Mucosa of rectum (tissue), 2 donors: Measurements from ENCODE around the gene HNRNPH3.
A peak's percentile ranks its signal among the peaks of the same experiment; 100 is the strongest.
"Not testable (repeated sequence)": the region's sequence is repeated elsewhere in the genome, so short reads cannot be mapped to it uniquely, and the experiment has no call there.

Experiments used
- H3K27ac ChIP-seq, 2 donors: one replicate each; pipeline ENCODE4 v1.7.0; 2013; ENCODE audit warnings: inconsistent platforms in 2 of 2, low read depth in 2 of 2, low read length in 2 of 2
- H3K27me3 ChIP-seq, 2 donors: one replicate each; pipeline ENCODE4 v1.7.0; 2013; ENCODE audit warnings: low read length in 2 of 2; ENCODE audit not compliant: control insufficient read depth in 2 of 2, insufficient read depth in 2 of 2
- H3K36me3 ChIP-seq, 2 donors: one replicate each; pipeline ENCODE4 v1.7.0; 2013; ENCODE audit warnings: low read length in 2 of 2; ENCODE audit not compliant: control insufficient read depth in 2 of 2, insufficient read depth in 2 of 2
- H3K4me1 ChIP-seq, 2 donors: one replicate each; pipeline ENCODE4 v1.7.0; 2013; ENCODE audit warnings: low read length in 2 of 2, mild to moderate bottlenecking in 1 of 2; ENCODE audit not compliant: control insufficient read depth in 2 of 2, insufficient read depth in 2 of 2
- H3K4me3 ChIP-seq, 2 donors: one replicate each; pipeline ENCODE4 v1.7.0; 2013; ENCODE audit warnings: low read length in 2 of 2
- H3K9ac ChIP-seq, 2 donors: one replicate each; pipeline ENCODE4 v1.7.0; 2013; ENCODE audit warnings: low read length in 2 of 2, low read depth in 1 of 2, mild to moderate bottlenecking in 1 of 2
- H3K9me3 ChIP-seq, 2 donors: one replicate each; pipeline ENCODE4 v1.7.0; 2013; ENCODE audit warnings: low read length in 2 of 2; ENCODE audit not compliant: control insufficient read depth in 2 of 2
- donor health status: healthy.
- donor health status: Normal muscosa, but diverticular disease.

HNRNPH3 gene

GRCh38 chr10:68303849-68304412, 27.9 kb upstream of the HNRNPH3 start:
- Histone ChIP-seq H3K27me3 (no peaks in the 10 kb centered on the region), H3K9me3 (no peaks in the 10 kb centered on the region), H3K9ac (peak overlapping the region in 1 of 2 donors; percentile 26), H3K4me1 (peaks cover 8 to 24% of the 10 kb centered on the region in 2 donors), H3K4me3 (peak overlapping the region in 1 of 2 donors; percentile 31), H3K27ac (no peak overlapping the region), H3K36me3 (no peaks in the 10 kb centered on the region)

DNA sequence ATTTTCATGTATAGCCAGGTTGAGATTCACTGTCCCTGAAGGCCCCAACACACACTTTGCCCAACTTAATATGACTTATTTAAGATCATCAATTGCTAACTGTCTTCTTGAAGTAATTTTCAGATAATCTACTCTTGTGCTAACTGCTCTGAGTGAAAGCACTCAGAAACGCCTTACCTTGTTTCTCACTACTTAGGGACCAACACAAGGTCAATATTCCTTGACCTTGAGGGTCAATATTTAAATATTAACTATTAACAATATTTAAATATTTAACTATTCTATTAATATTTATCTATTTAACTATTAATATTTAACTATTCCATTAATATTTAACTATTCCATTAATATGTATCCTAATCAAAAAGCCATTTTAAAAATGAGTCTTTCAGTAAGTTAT, 26.0 kb upstream of the HNRNPH3 start:
- Histone ChIP-seq H3K27me3 (no peaks in the 10 kb centered on the region), H3K4me1 (peaks cover 8 to 24% of the 10 kb centered on the region in 2 donors), H3K27ac (no peak overlapping the region), H3K9ac (no peak overlapping the region), H3K9me3 (no peaks in the 10 kb centered on the region), H3K36me3 (no peaks in the 10 kb centered on the region), H3K4me3 (peak overlapping the region; percentile 72)

GRCh38 chr10:68310531-68310930, 21.3 kb upstream of the HNRNPH3 start:
- no peaks in the 10 kb centered on the region for H3K9me3 ChIP-seq
- H3K27me3 ChIP-seq: no peaks in the 10 kb centered on the region
- no peak overlapping the region for H3K9ac ChIP-seq
- peaks cover 0 to 5% of the 10 kb centered on the region in 2 donors for H3K4me1 ChIP-seq
- H3K4me3 ChIP-seq: no peak overlapping the region
- no peaks in the 10 kb centered on the region for H3K36me3 ChIP-seq
- H3K27ac ChIP-seq: no peak overlapping the region

DNA sequence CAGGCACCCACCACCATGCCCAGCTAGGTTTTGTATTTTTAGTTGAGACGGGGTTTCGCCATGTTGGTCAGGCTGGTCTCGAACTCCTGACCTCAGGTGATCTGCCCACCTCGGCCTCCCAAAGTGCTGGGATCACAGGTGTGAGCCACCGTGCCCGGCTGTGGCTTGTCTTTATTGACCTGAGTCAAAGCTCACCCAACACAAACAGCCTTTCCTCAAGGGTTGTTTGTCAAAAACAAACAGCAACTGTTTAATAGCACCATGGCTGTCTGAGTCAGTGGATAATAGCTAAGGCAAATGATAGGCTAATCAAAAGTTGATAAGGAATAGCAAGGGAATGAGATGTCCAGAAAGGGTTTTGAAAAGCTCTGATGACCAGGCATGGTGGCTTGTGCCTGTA, 16.9 kb upstream of the HNRNPH3 start:
- peak overlapping the region; percentile 32 to 62 for H3K27ac ChIP-seq
- not testable (repeated sequence) for H3K9ac ChIP-seq, H3K27me3 ChIP-seq, H3K36me3 ChIP-seq, H3K9me3 ChIP-seq, H3K4me3 ChIP-seq
- H3K4me1 ChIP-seq: peaks cover 2 to 18% of the 10 kb centered on the region in 2 donors

DNA sequence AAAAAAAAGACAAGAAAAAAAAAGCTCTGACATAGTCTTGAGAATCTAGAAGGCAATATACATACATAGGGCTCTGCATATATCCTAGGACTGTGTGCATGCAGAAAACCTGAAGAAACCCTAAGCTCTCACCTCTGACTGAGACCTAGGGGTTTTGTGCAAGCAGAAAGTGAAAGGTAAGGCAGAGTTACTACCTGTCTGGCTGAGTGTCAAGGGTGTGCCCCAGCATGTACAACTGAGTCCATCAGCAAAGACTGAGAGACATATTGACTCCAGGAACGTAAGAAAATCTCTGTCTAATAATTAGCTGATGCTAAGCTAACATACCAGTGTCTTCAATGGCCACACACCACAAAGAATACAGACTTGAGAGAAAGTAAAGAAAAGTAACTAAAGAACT, 16.3 kb upstream of the HNRNPH3 start:
- Histone ChIP-seq H3K9ac (no peak overlapping the region), H3K36me3 (no peaks in the 10 kb centered on the region), H3K27me3 (no peaks in the 10 kb centered on the region), H3K27ac (peak overlapping the region; percentile 32 to 62), H3K9me3 (no peaks in the 10 kb centered on the region), H3K4me1 (peaks cover 2 to 21% of the 10 kb centered on the region in 2 donors), H3K4me3 (no peak overlapping the region)

DNA sequence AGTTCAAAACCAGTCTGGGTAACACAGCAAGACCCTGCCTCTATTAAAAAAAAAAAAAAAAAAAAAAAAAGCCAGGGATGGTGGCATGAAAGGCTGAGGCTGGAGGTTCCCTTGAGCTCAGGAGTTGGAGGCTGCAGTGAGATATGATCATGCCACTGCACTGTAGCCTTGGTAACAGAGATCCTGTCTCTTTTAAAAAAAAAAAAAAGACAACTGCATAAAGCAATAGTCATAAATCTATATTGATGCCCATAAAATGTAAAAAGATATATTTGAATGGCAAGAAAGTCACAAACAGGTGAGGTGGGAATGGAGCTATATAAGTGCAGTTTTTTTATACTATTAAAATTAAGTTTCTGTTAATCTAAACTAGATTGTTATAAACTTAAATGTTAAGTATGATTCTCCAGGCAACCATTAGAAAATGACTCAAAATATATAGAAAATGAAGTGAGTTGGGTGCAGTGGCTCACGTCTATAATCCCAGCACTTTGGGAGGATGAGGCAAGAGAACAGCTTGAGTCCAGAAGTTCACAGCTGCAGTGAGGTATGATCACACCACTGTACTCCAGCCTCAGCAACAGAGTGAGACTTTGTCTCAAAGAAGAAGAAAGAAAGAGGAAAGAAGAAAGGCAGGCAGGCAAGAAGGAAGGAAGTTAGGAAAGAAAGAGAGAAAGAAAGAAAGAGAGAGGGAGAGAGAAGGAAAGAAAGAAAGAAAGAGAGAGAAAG, 13.4 kb upstream of the HNRNPH3 start:
- H3K27me3 ChIP-seq: no peaks in the 10 kb centered on the region
- H3K9me3 ChIP-seq: no peaks in the 10 kb centered on the region
- no peaks in the 10 kb centered on the region for H3K36me3 ChIP-seq
- peak overlapping the region; percentile 34 to 39 for H3K4me3 ChIP-seq
- no peak overlapping the region for H3K9ac ChIP-seq
- H3K27ac ChIP-seq: peak overlapping the region; percentile 49 to 80
- peaks cover 2 to 21% of the 10 kb centered on the region in 2 donors for H3K4me1 ChIP-seq

DNA sequence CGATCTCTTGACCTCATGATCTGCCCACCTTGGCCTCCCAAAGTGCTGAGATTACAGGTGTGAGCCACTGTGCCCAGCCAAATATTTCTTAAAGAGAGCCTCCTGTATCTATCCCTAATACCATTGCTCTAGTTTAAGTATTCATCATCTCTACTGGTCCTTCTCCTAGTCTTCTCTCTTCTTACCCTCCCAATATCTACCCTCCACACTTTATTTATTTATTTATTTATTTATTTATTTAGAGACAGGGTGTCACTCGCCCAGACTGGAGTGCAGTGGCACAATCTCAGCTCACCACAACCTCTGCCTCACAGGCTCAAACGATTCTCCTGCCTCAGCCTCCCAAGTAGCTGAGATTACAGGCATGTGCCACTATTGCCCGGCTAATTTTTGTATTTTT, 7.5 kb upstream of the HNRNPH3 start:
- H3K9me3 ChIP-seq, H3K9ac ChIP-seq, H3K27me3 ChIP-seq, H3K27ac ChIP-seq, H3K36me3 ChIP-seq, H3K4me3 ChIP-seq: not testable (repeated sequence)
- peaks cover 16 to 19% of the 10 kb centered on the region in 2 donors for H3K4me1 ChIP-seq

- Histone ChIP-seq H3K9ac (peak overlapping the region; percentile 33 to 38), H3K4me3 (peak overlapping the region in 1 of 2 donors; percentile 51), H3K27ac (peak overlapping the region; percentile 67 to 99), H3K4me1 (peaks cover 20 to 21% of the 10 kb centered on the region in 2 donors), H3K27me3 (no peaks in the 10 kb centered on the region), H3K9me3 (no peaks in the 10 kb centered on the region), H3K36me3 (no peaks in the 10 kb centered on the region)
These were observed 3.7 kb upstream of the HNRNPH3 start for GRCh38 chr10:68327889-68328786.

DNA sequence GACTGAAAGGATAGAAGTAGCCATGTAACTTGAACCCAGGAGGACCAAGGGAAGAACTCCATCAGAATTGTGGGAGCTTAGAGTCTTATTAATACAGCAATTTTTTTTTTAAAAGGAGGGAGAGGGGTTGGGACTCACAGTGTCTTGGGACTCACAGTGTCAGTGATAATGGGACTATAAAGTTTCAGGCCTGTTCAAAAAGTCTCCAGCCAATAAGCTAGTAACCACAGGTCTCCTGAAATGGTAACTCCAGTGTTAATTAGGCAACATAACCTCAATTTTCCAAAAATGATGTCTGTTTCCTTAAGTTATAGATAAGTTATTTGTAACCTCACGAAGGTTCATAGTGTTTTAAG, 2.4 kb upstream of the HNRNPH3 start:
- Histone ChIP-seq H3K4me3 (no peak overlapping the region), H3K27ac (peak overlapping the region; percentile 67 to 99), H3K9me3 (no peaks in the 10 kb centered on the region), H3K4me1 (peaks cover 21 to 27% of the 10 kb centered on the region in 2 donors), H3K27me3 (no peaks in the 10 kb centered on the region), H3K36me3 (no peaks in the 10 kb centered on the region), H3K9ac (no peak overlapping the region)
